OCI-M1 (cell line): Measurements from ENCODE around the gene RALGPS1.

Experiments
- DNase-seq: peaks from one replicate; lab custom pipeline; 2025; lab: John Stamatoyannopoulos, UW

The RALGPS1 gene

DNA sequence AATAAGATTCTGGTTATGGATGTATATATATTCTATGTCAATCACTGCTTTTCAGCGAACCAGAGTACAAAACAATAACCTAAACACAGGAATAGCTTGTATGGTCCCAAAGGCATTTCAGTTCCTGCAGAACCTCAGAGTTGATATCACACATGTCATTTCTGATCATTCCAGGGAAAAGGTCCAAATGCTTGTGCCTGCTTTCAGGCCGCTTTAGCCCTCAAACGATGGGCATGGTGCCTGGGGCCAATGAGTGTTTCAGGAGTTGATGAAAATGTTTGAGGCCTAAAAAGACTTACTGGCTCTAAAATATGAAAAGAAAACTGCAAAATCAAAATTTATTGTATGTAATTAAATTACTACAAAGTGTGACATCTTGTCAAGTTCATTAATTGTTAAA is 185.1 kb downstream of the RALGPS1 start:
- DNase-seq = no peak

DNA sequence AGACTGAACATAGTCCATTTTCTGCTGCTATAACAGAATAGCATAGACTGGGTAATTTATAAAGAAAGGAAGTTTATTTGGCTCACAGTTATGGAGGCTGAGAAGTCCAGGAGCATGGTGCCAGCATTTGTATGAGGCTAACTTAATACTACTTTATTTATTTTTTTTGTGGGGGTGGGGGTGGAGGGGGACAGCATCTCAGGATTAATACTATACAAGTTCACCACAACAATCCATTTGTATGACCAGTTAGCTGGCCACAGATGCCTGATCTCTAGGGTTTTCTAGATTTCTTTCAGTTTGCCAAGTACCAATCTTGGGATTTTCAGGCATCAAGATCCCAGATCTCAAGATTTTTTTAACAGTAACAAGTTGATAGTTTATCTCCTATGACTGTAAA is 187.6 kb downstream of the RALGPS1 start:
- no peak for DNase-seq

DNA sequence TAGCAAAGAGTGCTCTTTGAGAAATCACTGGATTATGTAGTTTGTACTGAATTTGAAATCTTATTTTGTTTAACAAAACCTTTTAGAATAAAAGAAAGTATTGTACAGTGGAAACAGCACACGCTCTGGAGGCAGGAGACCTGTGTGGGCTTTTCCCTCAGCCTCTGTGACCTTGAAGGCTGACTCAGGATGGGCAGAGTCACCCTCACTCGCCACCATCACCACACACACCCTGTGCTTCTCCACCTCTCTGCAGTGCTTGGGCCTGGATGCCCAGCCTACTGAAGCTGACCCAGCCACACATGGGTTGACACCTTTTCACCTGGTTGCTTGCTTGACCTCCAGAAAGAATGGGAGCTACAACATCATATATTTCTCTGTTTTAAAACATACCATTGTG is 188.2 kb downstream of the RALGPS1 start:
- DNase-seq = no peak

- DNase-seq = no peak
Measured at GRCh38 chr9:127104581-127105311, 190.2 kb downstream of the RALGPS1 start.

- DNase-seq = no peak
Measured at GRCh38 chr9:127105805-127106465, 191.4 kb downstream of the RALGPS1 start.

DNA sequence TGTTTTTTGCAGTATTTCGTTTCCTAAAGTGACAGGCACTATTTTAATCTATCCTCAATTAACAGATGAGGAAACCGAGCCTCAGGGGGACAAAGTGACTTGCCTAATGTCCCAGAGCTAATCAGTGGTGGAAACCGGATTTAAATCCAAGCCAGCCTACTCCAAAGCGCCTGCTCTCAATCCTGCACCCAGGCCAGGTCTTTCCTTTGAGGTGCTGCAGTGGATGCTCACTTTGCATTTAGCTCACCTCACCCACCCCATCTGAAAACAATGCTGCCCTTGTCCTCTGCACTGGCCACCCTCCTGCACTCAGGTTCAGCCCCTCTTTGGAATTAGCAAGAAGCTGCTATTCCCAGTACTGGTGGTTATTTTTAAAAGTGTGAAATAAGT is 191.9 kb downstream of the RALGPS1 start:
- no peak for DNase-seq

DNA sequence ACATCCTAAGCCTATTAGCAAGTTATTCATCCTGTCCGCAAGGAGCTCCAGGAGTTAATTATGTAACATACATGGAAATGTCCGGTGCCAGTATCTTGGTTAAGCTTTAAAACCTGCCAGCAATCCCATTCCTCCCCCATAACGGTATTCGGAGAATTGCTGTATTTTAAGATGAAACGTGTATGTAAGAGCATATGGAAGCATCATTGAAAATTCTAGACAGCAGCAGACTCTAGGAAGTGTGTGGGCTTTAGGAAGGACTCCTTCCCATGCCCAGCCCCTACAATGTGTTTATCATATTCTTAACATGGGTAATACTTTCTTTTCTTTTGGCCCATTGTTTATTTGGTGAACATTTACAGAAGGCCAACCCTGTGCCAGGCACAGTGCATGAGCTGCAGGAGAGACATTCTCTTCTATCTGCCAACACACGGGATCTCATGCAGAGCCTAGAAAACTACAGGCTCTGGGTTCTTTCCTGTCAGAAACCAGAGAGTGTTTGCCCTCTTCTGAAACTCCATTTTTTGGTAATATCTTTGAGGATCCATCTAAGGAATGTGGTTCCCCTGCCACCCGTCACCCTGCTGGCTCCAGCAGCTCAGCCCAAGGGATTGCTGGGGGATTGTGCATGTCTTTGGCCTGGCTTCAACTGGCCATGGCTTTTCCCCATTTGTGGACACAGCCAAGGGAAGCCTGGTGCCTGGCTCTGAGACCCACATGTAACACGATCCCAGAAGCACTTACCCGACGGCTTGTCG is 192.8 kb downstream of the RALGPS1 start:
- no peak for DNase-seq

DNA sequence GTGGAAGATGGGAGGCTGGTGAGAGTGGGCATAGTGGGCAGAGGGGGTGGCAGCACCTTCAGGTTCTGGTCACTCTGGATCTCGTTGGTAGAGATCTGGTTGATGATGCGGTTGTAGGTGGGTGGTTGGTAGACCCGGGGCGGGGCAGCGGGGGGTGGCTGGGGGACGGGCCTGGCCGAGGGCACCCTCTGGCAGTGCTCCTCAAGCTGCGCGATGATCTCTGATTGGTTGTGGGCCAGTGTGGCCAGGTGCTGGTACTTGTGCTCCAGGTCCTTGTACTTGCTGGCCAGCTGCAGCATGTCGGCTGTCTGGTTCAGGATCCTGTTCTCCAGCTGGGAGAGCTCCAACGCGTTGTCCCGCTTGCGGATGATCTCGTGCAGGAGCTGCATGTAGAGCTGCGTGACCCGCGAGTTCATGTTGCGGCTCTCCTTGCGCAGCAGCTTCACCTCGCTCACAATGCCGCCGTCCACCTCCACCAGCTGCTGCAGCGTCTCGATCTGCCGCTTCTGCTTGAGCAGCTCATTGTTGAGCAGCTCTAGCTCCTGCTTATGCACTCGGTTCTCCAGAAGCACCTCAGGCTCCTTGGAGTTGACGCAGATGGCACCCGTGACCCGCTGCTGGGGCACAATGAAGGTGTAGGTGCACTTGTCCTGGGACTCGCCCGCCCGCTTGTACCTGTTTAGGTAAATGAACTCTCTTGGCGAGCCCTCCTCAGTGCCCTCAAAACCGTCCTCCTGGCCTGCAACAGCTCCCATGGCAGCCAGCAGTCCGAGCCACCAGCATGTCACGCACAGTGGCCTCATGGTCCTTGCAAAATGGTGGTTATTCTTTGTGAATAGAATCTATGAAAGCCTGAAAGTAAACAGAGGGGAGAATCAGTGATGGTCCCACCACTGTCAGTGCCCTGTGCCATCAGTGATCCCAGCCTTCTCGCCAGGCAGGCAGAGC is 193.6 kb downstream of the RALGPS1 start:
- no peak for DNase-seq

DNA sequence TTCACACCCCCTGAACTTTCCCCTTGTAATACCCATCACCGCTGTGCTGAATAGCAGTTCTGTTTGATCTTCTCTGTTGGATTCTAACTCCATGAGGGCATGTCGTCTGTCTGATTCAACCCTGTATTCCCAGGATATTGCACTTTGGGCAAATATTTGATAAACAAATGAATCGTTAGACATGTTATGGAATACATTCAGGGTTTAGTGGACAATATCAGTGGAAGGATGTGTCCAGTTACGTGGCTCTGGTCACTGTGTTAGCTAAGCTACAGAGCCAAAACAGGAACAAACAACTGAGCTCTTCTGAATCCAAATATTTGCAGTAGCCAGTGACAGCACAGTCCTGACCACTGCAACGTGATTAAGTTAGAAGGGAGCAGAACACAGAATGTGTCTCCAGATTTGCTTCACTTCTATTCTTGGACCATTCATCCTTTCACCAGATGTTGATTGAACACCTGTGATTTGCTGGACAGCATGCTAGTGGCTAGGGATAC is 194.7 kb downstream of the RALGPS1 start:
- DNase-seq = no peak

GRCh38 chr9:127112056-127112455 is 197.5 kb downstream of the RALGPS1 start:
- no peak for DNase-seq

DNA sequence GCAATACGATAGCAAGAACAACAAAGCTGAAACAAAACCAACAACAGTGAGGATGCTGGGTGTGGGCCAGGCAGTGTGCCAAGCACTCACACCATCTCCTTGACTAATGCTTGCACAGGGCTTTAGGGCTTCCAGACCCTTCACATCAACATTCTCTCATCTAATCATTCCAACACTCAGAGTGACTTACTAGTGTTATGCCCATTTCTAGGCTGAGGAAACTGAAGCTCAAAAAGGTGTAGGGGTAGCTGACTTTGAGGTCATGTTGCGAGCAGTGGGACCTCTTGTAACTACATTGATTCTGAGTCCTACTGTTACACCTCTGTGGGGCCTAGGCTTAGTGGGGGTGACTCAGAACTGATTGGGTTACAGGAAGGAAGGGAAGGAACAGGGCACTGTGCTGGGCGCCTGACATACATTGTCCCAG is 198.2 kb downstream of the RALGPS1 start:
- no peak for DNase-seq

DNA sequence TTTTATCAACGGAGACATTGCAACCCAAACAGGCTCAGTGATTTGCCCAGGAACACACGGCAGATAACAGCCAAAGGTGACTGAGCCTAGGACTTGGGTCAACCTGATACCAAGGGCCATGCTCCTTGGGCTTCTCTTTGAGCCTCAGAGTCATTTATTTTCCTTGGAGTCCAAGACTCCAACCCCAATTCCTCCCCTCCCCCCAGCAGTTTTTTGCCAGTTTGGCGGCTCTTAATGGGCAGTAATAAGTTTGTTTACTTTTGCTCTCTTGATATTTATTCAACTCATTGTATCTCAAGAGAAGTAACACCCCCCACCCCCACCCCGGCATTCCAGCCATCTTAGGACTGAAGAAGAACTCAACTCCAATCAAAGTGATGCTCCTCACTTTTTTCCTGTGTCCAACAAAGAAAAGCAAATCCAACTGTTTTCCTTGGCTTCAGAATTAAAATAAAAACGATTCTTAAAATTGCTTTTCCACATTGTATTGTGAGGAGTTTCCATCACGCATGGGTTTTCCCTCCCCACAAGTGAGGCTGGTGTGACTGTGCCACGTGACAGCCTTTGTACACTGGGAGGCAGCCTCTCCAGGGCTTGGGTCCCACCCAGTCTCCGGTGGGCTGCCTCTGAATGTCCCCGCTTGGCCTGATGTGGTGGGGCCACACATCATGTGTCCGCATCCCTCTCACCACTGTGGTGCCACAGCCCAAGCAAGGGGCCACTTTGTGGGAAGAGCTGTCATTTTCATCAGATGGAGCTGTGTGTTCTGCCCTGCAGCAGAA is 198.8 kb downstream of the RALGPS1 start:
- no peak for DNase-seq

- DNase-seq = no peak
Measured at GRCh38 chr9:127114606-127115005, 200.0 kb downstream of the RALGPS1 start.

- no peak for DNase-seq
Measured at GRCh38 chr9:127116088-127116726, 201.6 kb downstream of the RALGPS1 start.

DNA sequence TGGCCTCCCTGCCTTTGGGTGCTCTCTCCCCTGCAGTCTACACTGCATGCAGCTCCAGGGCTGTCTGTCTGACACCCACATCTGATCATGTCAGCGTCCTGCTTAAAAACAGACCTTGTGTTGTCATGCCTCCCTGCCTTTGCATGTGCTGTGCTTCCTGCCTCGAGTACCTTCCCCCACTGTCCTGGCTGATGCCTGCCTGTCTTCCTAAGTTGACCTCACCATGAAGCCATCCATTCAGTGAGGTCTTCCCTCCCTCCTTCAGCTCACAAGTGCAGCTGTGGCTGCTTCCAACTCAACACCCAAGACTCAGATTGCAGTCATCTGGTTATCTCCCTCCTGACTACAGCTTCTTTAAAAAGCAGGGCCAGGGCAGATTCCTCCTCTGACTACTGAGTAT is 202.4 kb downstream of the RALGPS1 start:
- DNase-seq = no peak

- DNase-seq = no peak
Measured at GRCh38 chr9:127117801-127118200, 203.2 kb downstream of the RALGPS1 start.

- DNase-seq = no peak
Measured at GRCh38 chr9:127118597-127119319, 204.2 kb downstream of the RALGPS1 start.

GRCh38 chr9:127119320-127119709 is 204.7 kb downstream of the RALGPS1 start:
- DNase-seq = no peak

DNA sequence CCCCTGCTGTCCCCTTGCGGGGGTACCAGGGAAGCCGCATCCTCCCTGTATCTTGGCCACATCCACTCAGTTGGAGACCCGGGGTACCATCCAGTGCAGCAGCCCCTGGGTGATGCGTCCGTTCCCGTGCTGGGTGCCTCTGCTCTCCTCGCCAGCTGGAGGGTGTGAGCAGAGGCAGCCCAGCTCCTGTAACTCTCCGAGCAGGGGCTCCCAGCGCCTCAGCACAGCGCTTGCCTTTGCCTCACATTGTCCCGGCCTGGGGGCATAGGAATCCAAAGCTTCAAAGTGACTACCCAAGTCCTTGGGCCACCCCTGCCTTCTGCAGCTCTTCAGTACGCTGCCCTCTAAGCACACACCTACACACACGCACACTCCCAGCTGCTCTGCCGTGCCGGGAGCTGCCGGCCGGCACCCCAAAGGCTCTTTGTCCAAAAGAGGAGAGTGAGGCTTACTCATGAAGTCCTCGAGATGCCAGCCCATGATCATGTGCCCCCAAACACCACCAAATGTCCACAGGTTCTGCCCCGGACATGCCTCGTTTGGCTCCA is 207.1 kb downstream of the RALGPS1 start:
- DNase-seq = no peak
